Forelimb muscle (tissue), 1 donor: ENCODE data around the gene PFN2. TPM values are rescaled to one million over a fixed set of nuclear protein-coding genes. Genes with fewer than 3 reads are reported as not detected.
"Not testable (repeated sequence)": the region's sequence is repeated elsewhere in the genome, so short reads cannot be mapped to it uniquely, and the experiment has no call there.

Experiments used
- DNase-seq: peaks from one replicate; pipeline ENCODE4 v3.0.0-alpha.2; 2013; ENCODE audit warnings: low read depth
- polyA plus RNA-seq: library from polyadenylated mRNA; unstranded; fragments of 120-200 nt; gene quantifications from one replicate; pipeline ENCODE4 v1.2.1, GENCODE V29; 2013; ENCODE audit not compliant: insufficient read length

PFN2 gene, protein sequence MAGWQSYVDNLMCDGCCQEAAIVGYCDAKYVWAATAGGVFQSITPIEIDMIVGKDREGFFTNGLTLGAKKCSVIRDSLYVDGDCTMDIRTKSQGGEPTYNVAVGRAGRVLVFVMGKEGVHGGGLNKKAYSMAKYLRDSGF
- polyA plus RNA-seq: 271 TPM

DNA sequence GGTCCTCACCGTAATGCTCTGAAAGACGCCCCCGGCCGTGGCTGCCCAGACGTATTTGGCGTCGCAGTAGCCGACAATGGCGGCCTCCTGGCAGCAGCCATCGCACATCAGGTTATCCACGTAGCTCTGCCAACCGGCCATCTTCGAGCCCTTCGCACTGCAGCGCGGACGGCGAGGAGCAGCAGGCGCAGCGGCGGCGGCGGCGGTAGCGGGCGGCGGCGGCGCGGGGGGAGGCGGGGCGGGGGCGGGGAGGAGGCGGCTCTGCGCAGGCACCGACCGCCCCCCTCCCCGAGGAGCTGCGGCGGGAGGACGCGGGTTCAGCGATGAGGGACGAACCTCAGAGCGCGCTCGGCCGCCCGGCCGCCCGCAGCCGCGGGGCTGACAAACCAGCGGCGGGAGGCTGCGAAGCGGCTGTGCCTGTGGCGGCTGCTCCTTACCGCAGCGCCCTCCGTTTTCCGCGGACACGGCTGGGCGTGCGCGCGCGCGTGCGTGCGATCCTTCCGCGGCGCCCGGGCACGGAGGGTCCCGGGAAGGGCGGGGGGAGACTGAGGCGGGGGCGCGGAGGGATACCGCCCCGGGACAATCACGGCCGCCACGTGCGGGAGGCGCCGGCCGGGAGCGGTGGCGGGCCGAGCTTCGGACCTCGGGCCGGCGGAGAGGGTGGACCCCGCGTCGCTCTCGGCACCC, at the start of gene PFN2:
TSS of gene PFN2 (minus strand) at position 180 of the 687 bp plus-strand sequence. CDS start at position 141, 39 bp downstream.
- DNase-seq: peak; percentile 31

- no peak for DNase-seq
Observed at GRCh38 chr3:150015901-150016300, 45.2 kb upstream of the PFN2 start.

DNA sequence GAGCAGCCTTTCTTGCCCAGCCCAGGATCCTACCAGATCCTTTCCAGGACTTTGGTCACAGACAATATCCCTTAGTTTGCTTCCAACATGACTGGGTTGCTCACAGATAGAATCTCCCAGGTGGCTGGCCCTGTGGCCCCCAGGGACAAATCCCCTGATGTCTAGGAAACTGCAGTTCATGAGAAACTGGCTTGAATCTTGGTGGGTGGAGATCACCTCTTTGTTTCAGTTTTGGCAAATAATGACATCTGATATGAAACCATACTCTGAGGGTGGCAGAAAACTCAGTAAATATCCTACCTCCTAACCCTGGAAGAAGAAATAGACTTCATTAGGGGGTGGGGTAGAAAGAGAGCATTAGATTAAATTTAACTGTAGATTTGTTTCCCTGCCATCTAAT, 44.1 kb upstream of the PFN2 start:
- DNase-seq: no peak

DNA sequence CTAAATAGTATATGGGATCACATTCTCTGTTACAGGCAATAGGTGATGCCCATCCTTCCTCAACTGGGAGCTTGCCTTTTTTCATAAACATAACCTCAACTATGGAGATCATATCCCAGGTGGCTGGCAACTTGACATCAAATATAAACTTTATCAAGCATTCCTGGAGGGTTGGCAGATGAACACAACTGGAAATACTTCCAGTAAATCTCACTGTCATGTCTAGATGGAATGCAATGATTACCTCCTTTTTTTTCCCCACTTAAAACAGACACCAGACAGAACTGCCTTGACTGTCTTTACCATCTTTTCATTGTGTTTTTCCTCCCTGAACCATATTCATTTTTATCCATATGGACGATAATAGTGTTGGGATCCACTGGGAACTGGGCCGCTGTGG, 43.1 kb upstream of the PFN2 start:
- no peak for DNase-seq

- DNase-seq: no peak
Observed at GRCh38 chr3:150006794-150007193, 36.1 kb upstream of the PFN2 start.

DNA sequence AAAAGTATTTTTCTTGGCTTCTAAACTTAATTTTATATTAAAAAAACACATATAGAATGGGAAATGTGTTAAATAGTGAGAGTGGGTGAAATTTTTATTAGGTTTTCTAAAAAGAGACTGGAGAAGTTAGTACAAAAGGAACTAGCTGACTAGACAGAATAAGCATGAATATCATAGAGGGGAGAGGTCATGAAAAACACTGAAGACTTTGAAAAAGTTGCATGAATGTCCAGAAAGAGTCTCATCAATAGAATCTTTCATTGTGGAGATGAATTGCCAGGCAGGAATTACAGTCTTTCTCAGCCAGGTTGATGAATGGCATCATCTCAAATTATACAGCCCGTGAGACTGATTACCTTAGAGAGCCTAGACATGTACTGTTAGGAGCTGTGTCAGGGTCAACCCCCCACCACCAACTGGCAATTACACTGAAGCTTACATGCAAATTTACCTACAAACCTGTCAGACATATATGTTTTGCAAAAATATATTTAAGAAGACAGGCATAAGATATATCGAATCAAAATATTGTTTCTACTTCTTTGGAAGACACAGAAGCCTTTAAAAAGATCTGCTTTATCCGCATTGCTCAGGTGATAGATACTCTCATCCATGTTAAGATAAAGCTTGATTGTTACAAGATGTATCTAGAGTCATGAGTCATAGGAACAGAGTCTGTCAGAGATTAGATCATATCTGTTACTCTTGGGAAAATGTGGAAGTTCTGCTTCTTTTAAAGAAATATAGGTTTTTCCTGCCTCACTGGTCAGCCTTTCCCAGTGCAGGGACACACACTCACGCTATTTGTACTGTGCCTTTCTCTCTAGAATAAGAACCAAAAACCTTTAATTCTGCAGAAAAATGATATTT, 34.8 kb upstream of the PFN2 start:
- DNase-seq: no peak

- no peak for DNase-seq
Observed at GRCh38 chr3:150000641-150001040, 29.9 kb upstream of the PFN2 start.

- no peak for DNase-seq
Observed at GRCh38 chr3:149999421-149999820, 28.7 kb upstream of the PFN2 start.

DNA sequence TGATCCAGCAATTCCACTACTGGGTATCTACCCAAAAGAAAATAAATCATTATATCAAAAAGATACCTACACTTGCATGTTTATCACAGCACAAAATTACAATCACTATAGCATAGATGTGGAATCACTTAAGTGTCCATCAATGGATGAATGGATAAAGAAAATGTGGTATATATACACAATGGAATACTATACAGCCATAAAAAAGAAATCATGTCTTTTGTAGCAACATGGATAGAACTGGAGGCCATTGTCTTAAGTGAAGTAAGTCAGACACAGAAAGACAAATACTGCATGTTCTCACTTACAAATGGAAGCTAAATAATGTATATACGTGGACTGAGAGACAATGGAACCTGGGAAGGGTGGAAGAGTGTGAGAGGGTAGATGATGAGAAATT, 28.3 kb upstream of the PFN2 start:
- DNase-seq: no peak

DNA sequence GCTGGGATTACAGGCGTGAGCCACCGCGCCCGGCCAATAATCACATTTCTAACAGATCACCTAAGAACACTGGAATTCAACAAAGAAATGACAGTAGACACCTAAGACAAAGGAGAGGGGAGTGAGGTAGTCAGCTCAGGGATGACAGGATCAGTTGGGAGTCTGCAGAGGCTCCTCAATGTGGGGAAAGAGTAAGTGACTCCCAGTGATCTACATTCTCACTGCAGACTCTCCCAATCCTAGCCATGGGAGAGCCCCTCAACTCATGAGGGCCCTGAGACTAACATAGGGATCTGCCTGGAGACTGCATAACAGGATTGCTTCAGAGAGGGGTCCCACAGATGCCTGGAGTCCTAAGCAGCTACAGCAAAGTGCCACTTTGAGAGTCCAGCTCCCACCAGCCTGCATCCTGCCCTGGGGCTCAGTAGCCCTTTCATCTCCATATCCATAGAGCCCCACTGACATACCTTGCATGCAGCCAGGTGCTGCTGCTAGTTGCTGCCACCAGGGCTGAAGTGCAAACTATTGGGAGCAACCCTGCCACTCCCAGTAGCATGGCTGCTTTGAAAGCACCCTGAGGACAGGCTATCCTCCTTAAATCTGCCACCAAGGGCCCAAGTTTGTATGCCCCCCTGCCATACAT, 21.8 kb upstream of the PFN2 start:
- no peak for DNase-seq

DNA sequence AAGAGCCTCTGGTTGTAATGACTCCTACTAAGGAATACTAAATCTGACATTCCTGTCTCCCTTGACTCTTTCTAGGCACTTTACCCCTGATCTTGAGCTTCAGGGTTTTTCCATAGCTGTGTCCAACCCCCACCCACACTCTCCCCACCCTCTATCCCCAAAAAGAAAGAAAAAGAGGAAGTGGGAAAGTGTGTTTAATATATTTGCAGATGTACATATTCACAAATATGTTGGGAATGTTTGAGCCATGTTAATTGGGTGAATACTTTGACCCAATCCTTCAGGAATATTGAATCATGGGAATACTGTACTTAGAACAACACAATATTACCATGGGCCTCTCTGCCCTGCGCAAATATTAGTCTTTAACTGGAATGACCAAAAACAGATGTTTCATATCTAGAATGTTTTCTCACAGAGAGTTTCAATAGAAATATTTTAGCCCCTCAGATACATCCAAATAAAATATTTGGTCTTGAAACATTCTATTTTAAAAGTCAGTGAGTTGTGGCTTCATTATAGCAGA, 19.8 kb upstream of the PFN2 start:
- no peak for DNase-seq

- DNase-seq: no peak
Observed at GRCh38 chr3:149989307-149989706, 18.6 kb upstream of the PFN2 start.

DNA sequence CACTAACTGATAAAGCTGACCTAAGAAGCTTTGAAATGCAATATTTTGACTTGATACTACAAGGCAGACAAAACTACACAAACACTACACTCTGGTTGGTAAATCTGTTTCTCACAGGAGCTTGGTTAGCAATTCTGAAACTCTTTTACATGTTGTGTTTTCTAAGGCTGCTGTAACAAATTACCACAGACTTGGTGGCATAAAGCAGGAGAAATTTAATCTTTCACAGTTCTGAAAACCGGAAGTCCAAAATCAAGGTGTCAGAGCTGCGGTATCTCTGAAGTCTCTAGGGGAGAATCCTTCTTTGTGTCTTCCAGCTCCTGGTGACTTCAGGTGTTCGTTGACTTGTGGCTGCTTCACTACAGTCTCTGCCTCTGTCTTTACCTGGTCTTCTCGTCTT, 12.9 kb upstream of the PFN2 start:
- DNase-seq: no peak

DNA sequence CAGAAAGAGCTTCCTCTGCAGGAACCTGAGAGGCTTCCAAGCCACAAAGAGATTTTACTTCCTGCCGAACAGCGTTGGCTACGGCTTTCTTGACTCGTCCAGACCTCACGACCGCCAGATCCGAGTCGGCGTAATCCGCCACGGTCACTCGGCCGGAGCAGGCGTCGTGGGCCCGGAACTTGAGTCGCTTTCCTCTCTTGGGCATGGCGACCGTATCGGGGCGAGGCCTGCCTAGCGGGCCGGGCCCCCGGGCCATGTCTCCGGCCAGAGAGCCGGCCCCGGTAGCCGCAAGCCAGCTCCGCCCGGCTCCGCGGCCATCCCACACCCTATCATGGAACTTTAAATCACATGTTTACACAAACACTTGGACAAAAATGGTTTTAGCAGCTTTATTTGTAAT, 12.4 kb upstream of the PFN2 start:
- DNase-seq: not testable (repeated sequence)

GRCh38 chr3:149981979-149982378, 11.3 kb upstream of the PFN2 start:
- not testable (repeated sequence) for DNase-seq

DNA sequence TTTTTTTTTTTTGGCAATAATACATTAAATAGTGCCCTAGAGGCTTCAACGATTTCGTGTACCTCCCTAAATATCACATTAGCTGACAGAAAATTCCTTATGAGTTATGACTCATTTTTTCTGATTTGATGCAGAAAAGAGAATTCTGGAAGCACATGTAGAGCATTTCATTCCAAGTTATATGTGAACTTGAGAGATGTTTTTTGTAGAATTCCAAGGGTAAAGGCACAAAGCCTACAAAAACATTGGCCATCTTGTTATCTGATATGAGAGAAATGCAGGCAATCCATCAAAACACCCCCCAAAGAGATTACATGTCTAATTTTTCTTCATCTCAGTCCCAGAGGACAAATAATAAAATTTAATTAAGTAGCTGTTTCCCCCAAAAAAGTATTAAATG, 6.7 kb upstream of the PFN2 start:
- no peak for DNase-seq

- DNase-seq: no peak
Observed at GRCh38 chr3:149975919-149976318, 5.2 kb upstream of the PFN2 start.

DNA sequence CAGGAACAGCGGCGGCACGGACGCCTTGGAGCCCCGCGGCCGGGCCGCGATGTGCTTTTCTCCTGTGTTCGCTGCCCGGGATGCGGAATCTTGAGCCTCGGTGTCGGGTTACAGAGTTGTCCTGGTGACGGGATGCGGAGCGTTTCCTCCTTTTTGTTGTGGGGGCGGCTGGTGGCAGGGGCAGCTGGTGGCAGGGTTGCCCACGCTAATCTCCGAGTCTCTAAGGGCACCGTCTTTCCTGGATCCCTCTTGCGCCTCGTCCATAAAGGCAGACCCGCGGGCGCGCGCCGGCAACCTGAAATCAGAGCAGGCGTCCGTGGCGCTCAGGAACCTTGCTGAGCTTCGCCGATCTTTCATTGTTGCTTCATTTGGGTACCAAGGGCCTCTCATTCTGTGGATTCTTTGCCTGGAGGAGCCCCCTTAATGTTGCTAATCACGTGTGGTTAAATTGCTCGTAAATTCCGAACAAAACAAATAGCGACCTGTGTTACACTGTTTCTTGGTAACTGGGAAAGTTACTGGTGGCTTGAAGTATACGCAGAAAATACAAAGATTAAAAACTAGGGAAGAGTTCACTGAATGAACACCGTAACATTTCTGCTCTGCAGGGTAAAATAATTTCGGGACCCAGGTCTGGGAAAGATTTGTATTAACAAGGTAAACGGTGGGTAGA, 844 bp upstream of the PFN2 start:
- DNase-seq: peak; percentile 34

- DNase-seq: peak; percentile 84
Observed at GRCh38 chr3:149969940-149970715, 567 bp downstream of the PFN2 start.

DNA sequence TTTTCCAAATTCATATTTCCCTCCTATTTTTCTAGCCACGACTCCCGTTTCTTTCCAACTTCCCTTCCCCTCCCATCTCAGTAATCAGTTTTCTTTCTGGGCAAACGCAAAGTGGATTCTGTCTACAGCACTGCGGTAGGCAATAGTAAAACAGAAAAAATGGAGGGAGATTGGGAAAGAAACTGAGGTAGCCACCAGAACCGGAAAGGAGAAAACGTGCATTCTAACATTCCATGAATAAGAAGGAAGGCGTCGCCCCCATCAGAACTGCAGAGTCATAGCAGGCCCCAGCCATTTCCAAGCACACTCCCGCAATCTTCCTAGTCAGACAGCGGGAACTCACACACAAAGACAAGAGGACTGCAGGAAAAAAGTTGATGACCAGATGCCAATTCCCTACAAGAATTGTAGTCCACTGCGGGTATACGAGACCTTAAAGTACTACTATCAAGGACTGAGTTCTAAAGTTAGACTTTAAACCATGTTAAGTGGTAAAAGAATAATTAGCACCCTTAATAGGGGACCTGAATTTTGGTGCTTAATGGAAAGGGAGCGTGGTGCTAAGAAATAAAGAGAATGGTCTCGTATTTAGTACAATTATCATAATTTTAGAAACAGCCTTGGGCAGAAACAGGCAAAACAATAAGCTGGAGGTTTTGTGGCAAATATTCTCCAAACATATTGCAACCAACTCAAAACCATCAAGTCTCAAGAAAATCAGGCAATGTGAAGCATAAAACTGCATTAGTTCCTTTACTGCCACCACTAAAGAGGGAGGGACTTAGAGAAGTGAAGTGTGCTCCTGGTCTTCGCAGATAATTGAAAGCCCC, 1.4 kb downstream of the PFN2 start:
- peak; percentile 45 for DNase-seq
